PFSK-1 (cell line): Measurements from ENCODE around the gene LMAN2.

Experiments
- FOXP2 ChIP-seq: optimal IDR thresholded peaks from 2 replicates; pipeline ENCODE3; 2011; ENCODE audit warnings: borderline replicate concordance, control low read depth, inconsistent platforms; ENCODE audit not compliant: insufficient read depth; ENCODE audit errors: extremely low read length, extremely low read depth
- POLR2AphosphoS5 ChIP-seq: IDR thresholded peaks from 2 replicates; pipeline ENCODE4 v1.6.1; 2012; ENCODE audit warnings: low read depth, mild to moderate bottlenecking, control low read depth, low read length, moderate library complexity
- REST ChIP-seq, 2 experiments: IDR thresholded peaks; 2 replicates each; pipeline versions ENCODE4 v1.6.1 to v1.8.0; 2011 to 2012; ENCODE audit warnings: low read depth in 2 of 2, low read length in 2 of 2, control low read depth in 1 of 2, inconsistent platforms in 1 of 2, mild to moderate bottlenecking in 1 of 2, moderate library complexity in 1 of 2; ENCODE audit not compliant: insufficient read depth in 1 of 2
- SIN3A ChIP-seq: IDR thresholded peaks from 2 replicates; pipeline ENCODE4 v1.6.1; 2012; ENCODE audit warnings: mild to moderate bottlenecking, low read length, moderate library complexity, borderline replicate concordance; ENCODE audit not compliant: insufficient read depth
- TAF1 ChIP-seq: IDR thresholded peaks from 2 replicates; pipeline ENCODE4 v1.6.1; 2012; ENCODE audit warnings: low read length, control low read depth, borderline replicate concordance; ENCODE audit not compliant: insufficient read depth

Gene LMAN2

GRCh38 chr5:177359451-177359851 lies 8.0 kb upstream of the LMAN2 start:
- TF ChIP-seq POLR2AphosphoS5: no peak

GRCh38 chr5:177358370-177358819 lies 6.9 kb upstream of the LMAN2 start:
- no peak for TF ChIP-seq SIN3A
- no peak for TF ChIP-seq REST (IDR thresholded peaks at IDR 0.05; ENCODE audit: insufficient read depth in 1 of 2, low read depth in 2 of 2, low read length in 2 of 2)
- TF ChIP-seq POLR2AphosphoS5: no peak
- no peak for TF ChIP-seq TAF1
- no peak for TF ChIP-seq FOXP2

- TF ChIP-seq SIN3A: 0 out of 2 replicates have a peak, but pooled peaks have one; percentile 13
- no peak for TF ChIP-seq POLR2AphosphoS5
- peak; percentile 72 for TF ChIP-seq FOXP2
Measured at GRCh38 chr5:177357459-177358351, 6.2 kb upstream of the LMAN2 start, which contains the start of gene RGS14. Gene RGS14 (plus strand): TSS chr5:177357924. CDS start chr5:177358025, 101 bp downstream.

GRCh38 chr5:177357146-177357458 lies 5.6 kb upstream of the LMAN2 start:
- TF ChIP-seq FOXP2: no peak
- no peak for TF ChIP-seq SIN3A
- no peak for TF ChIP-seq REST (IDR thresholded peaks at IDR 0.05; ENCODE audit: insufficient read depth in 1 of 2, low read depth in 2 of 2, low read length in 2 of 2)
- TF ChIP-seq POLR2AphosphoS5: no peak
- no peak for TF ChIP-seq TAF1

GRCh38 chr5:177356746-177357145 lies 5.3 kb upstream of the LMAN2 start:
- TF ChIP-seq TAF1 (no peak), POLR2AphosphoS5 (no peak), FOXP2 (no peak), SIN3A (no peak), REST (IDR thresholded peaks at IDR 0.05; ENCODE audit: insufficient read depth in 1 of 2, low read depth in 2 of 2, low read length in 2 of 2) (no peak)

- TF ChIP-seq SIN3A: no peak
- TF ChIP-seq REST (IDR thresholded peaks at IDR 0.05; ENCODE audit: insufficient read depth in 1 of 2, low read depth in 2 of 2, low read length in 2 of 2): no peak
- TF ChIP-seq FOXP2: no peak
- TF ChIP-seq TAF1: no peak
- no peak for TF ChIP-seq POLR2AphosphoS5
Measured at GRCh38 chr5:177355868-177356168, 4.3 kb upstream of the LMAN2 start.
